IMR-90 (cell line): ENCODE data around the gene ZBTB45. TPM values are rescaled to one million over a fixed set of nuclear protein-coding genes. Genes with fewer than 3 reads are reported as not detected.

Experiments
- ATAC-seq: fragments of 200-7000 bp; cut with Tn5 transposase; 2 replicates; pipeline ENCODE4 v1.9.1; 2020; ENCODE audit warnings: low read depth, mild to moderate bottlenecking, moderate library complexity
- BruUV-seq: library from RNA; stranded (reverse); fragments of 400-500 nt; replicated peaks from 2 replicates; lab custom pipeline; 2021; lab: Mats Ljungman, UMichigan
- CTCF ChIA-PET: fragments of 300-600 bp; formaldehyde crosslinking; extraction: SDS; loops from one replicate; lab custom pipeline; 2021; ENCODE audit warnings: antibody characterized with exemption; lab: Yijun Ruan, JAX
- POLR2A ChIA-PET: fragments of 300-600 bp; sonication (Branson Sonifier 250); formaldehyde crosslinking; loops from one replicate; lab custom pipeline; 2022; ENCODE audit warnings: antibody characterized with exemption; ENCODE audit not compliant: unreplicated experiment; lab: Charles Lee
- DNase-seq: peaks from one replicate; pipeline ENCODE4 v3.0.0; 2013
- H2AFZ ChIP-seq: replicated peaks from 2 replicates; pipeline ENCODE3; 2013; ENCODE audit warnings: low read length, mild to moderate bottlenecking; ENCODE audit not compliant: poor library complexity
- H2AK5ac ChIP-seq: 2 replicates; pipeline ENCODE4 v1.6.1; 2013; ENCODE audit warnings: low read depth, low read length, inconsistent platforms
- H2AK9ac ChIP-seq: replicated peaks from 2 replicates; pipeline ENCODE3; 2013; ENCODE audit warnings: mild to moderate bottlenecking, low read depth, low read length, moderate library complexity; ENCODE audit not compliant: poor library complexity
- H2BK120ac ChIP-seq: 2 replicates; pipeline ENCODE4 v1.6.1; 2013; ENCODE audit warnings: low read depth, low read length, inconsistent platforms
- H2BK15ac ChIP-seq: 3 replicates; pipeline ENCODE4 v1.6.1; 2013; ENCODE audit warnings: low read depth, low read length, inconsistent platforms
- H2BK20ac ChIP-seq: 2 replicates; pipeline ENCODE4 v1.6.1; 2013; ENCODE audit warnings: low read depth, mild to moderate bottlenecking, inconsistent platforms, low read length, moderate library complexity
- H2BK5ac ChIP-seq: 2 replicates; pipeline ENCODE4 v1.6.1; 2013; ENCODE audit warnings: mild to moderate bottlenecking, low read depth, low read length, inconsistent platforms; ENCODE audit not compliant: poor library complexity, severe bottlenecking
- H3K14ac ChIP-seq: replicated peaks from 2 replicates; pipeline ENCODE4 v1.6.1; 2013; ENCODE audit warnings: low read depth, low read length, inconsistent platforms
- H3K18ac ChIP-seq: 2 replicates; pipeline ENCODE4 v1.6.1; 2013; ENCODE audit warnings: low read depth, low read length, control low read depth
- H3K23ac ChIP-seq: 2 replicates; pipeline ENCODE4 v1.6.1; 2013; ENCODE audit warnings: low read depth, low read length, inconsistent platforms
- H3K27ac ChIP-seq: 2 replicates; pipeline ENCODE4 v1.5.1; 2013; ENCODE audit warnings: mild to moderate bottlenecking, control low read depth, low read length; ENCODE audit not compliant: insufficient read depth
- H3K27me3 ChIP-seq: 2 replicates; pipeline ENCODE4 v1.6.1; 2013; ENCODE audit warnings: low read length; ENCODE audit not compliant: control insufficient read depth, insufficient read depth
- H3K36me3 ChIP-seq: 2 replicates; pipeline ENCODE4 v1.6.1; 2013; ENCODE audit warnings: low read length, mixed read lengths; ENCODE audit not compliant: control insufficient read depth, insufficient read depth
- H3K4ac ChIP-seq: 2 replicates; pipeline ENCODE4 v1.6.1; 2013; ENCODE audit warnings: low read depth, low read length, inconsistent platforms
- H3K4me1 ChIP-seq: 2 replicates; pipeline ENCODE4 v1.6.1; 2013; ENCODE audit warnings: low read length, mixed read lengths; ENCODE audit not compliant: control insufficient read depth, insufficient read depth
- H3K4me2 ChIP-seq: 2 replicates; pipeline ENCODE4 v1.6.1; 2013; ENCODE audit warnings: low read depth, mild to moderate bottlenecking, control low read depth, low read length, moderate library complexity
- H3K4me3 ChIP-seq: 2 replicates; pipeline ENCODE4 v1.5.1; 2013; ENCODE audit warnings: low read depth, mild to moderate bottlenecking, control low read depth, low read length, moderate library complexity; ENCODE audit not compliant: insufficient read depth
- H3K56ac ChIP-seq: 2 replicates; pipeline ENCODE4 v1.6.1; 2013; ENCODE audit warnings: low read length, inconsistent platforms; ENCODE audit not compliant: insufficient read depth; ENCODE audit errors: extremely low read depth
- H3K79me1 ChIP-seq, 2 experiments: 2 replicates each; pipeline ENCODE4 v1.6.1; 2013; ENCODE audit warnings: low read length in 2 of 2, inconsistent platforms in 1 of 2, low read depth in 1 of 2
- H3K9ac ChIP-seq: 2 replicates; pipeline ENCODE4 v1.6.1; 2013; ENCODE audit warnings: low read depth, low read length, control low read depth
- H3K9me1 ChIP-seq: 2 replicates; pipeline ENCODE4 v1.6.1; 2013; ENCODE audit warnings: low read length, inconsistent platforms; ENCODE audit not compliant: insufficient read depth
- H3K9me3 ChIP-seq: 2 replicates; pipeline ENCODE4 v1.6.1; 2013; ENCODE audit warnings: low read length; ENCODE audit not compliant: control insufficient read depth, insufficient read depth
- H4K20me1 ChIP-seq: 2 replicates; pipeline ENCODE4 v1.6.1; 2013; ENCODE audit warnings: low read length, inconsistent platforms; ENCODE audit not compliant: insufficient read depth
- H4K5ac ChIP-seq: 2 replicates; pipeline ENCODE4 v1.6.1; 2013; ENCODE audit warnings: mild to moderate bottlenecking, low read depth, low read length, control low read depth
- H4K8ac ChIP-seq, 2 experiments: 2 replicates each; pipeline ENCODE4 v1.6.1; 2013; ENCODE audit warnings: low read depth in 2 of 2, low read length in 2 of 2, control low read depth in 1 of 2, inconsistent platforms in 1 of 2
- H4K91ac ChIP-seq: 2 replicates; pipeline ENCODE4 v1.6.1; 2013; ENCODE audit warnings: low read depth, low read length, inconsistent platforms; ENCODE audit not compliant: insufficient read depth
- BHLHE40 ChIP-seq: fragments of 150-350 bp; IDR thresholded peaks from 2 replicates; pipeline ENCODE4 v1.6.1; 2016; ENCODE audit warnings: mild to moderate bottlenecking, low read depth, low read length
- CEBPB ChIP-seq: IDR thresholded peaks from 2 replicates; pipeline ENCODE4 v1.6.1; 2012; ENCODE audit warnings: low read depth, low read length, improper control_type of control experiment
- CHD1 ChIP-seq: IDR thresholded peaks from 2 replicates; pipeline ENCODE4 v1.6.1; 2012; ENCODE audit warnings: low read depth, low read length, improper control_type of control experiment
- CTCF ChIP-seq: conservative IDR thresholded peaks from 2 replicates; pipeline ENCODE4 v1.5.1; 2012; ENCODE audit warnings: mild to moderate bottlenecking, low read depth, low read length, improper control_type of control experiment
- FOS ChIP-seq: fragments of 150-350 bp; IDR thresholded peaks from 2 replicates; pipeline ENCODE4 v1.6.1; 2016; ENCODE audit warnings: low read depth, low read length
- MAFK ChIP-seq: IDR thresholded peaks from 2 replicates; pipeline ENCODE4 v1.6.1; 2012; ENCODE audit warnings: low read depth, low read length, improper control_type of control experiment
- MAZ ChIP-seq: IDR thresholded peaks from 2 replicates; pipeline ENCODE4 v1.6.1; 2012; ENCODE audit warnings: low read depth, mild to moderate bottlenecking, low read length, improper control_type of control experiment, moderate library complexity, borderline replicate concordance
- MXI1 ChIP-seq: IDR thresholded peaks from 2 replicates; pipeline ENCODE4 v1.6.1; 2012; ENCODE audit warnings: low read depth, mild to moderate bottlenecking, low read length, moderate library complexity, borderline replicate concordance
- NFE2L2 ChIP-seq: fragments of 150-350 bp; IDR thresholded peaks from 2 replicates; pipeline ENCODE4 v1.6.1; 2016; ENCODE audit warnings: low read depth, mild to moderate bottlenecking, low read length
- POLR2A ChIP-seq: IDR thresholded peaks from 2 replicates; pipeline ENCODE4 v1.6.1; 2012; ENCODE audit warnings: mild to moderate bottlenecking, low read depth, low read length
- RAD21 ChIP-seq: IDR thresholded peaks from 2 replicates; pipeline ENCODE4 v1.6.1; 2012; ENCODE audit warnings: low read length, improper control_type of control experiment
- RCOR1 ChIP-seq: IDR thresholded peaks from 2 replicates; pipeline ENCODE4 v1.6.1; 2012; ENCODE audit warnings: mild to moderate bottlenecking, low read length, improper control_type of control experiment; ENCODE audit not compliant: insufficient replicate concordance
- RFX5 ChIP-seq: IDR thresholded peaks from 2 replicates; pipeline ENCODE4 v1.8.0; 2012; ENCODE audit warnings: low read depth, mild to moderate bottlenecking, low read length, moderate library complexity
- USF2 ChIP-seq: fragments of 150-350 bp; IDR thresholded peaks from 2 replicates; pipeline ENCODE4 v1.6.1; 2017; ENCODE audit warnings: mild to moderate bottlenecking, antibody characterized with exemption, low read length, low read depth
- WGBS, 2 experiments: methylation state at CpG; one replicate each; pipeline versions ENCODE4 v1.1.5 to v1.1.7; 2013; ENCODE audit warnings: missing lambda C conversion rate in 2 of 2; ENCODE audit not compliant: insufficient read length in 1 of 2; ENCODE audit errors: extremely low coverage in 2 of 2; 5-methylcytosine and 5-hydroxymethylcytosine counted together
- dilution Hi-C: fragments of 300-500 bp; cut with HindIII; formaldehyde crosslinking; loops from one replicate; pipeline ENCODE4 v1.14.3; 2018; ENCODE audit warnings: low sequenced_read_pairs; ENCODE audit not compliant: unreplicated experiment
- in situ Hi-C: fragments of 300-500 bp; cut with MboI; formaldehyde crosslinking; loops from 3 replicates; pipeline ENCODE4 v1.14.3; 2019; ENCODE audit warnings: low sequenced_read_pairs, inconsistent platforms, mixed read lengths
- intact Hi-C: fragments of 100-400 bp; cut with micrococcal nuclease; formaldehyde crosslinking; loops from 2 replicates; pipeline ENCODE4 v1.10.0; 2022
- polyA plus RNA-seq, 3 experiments: library from polyadenylated mRNA; depleted of rRNA; stranded (reverse); fragments of >200 nt; gene quantifications; 2 replicates each; pipeline ENCODE4 v1.2.3, GENCODE V29; 2012; ENCODE audit warnings: low replicate concordance in 1 of 3
- total RNA-seq: library from RNA; depleted of rRNA; stranded (reverse); fragments of >200 nt; gene quantifications from 2 replicates; pipeline ENCODE4 v1.2.3, GENCODE V29; 2012
- TF ChIP-seq, protein P1 (sequence below): fragments of 150-350 bp; IDR thresholded peaks from 2 replicates; pipeline ENCODE4 v1.6.1; 2016; ENCODE audit warnings: low read depth, mild to moderate bottlenecking, low read length, moderate library complexity, borderline replicate concordance

Gene ZBTB45
- total and polyA plus RNA-seq, 2 of the 4 experiments (the other 2 are of a cell fraction) = 1.4 to 9.7 TPM

GRCh38 chr19:58466089-58466759 is 53.4 kb downstream of the ZBTB45 start:
- H3K56ac ChIP-seq = no peak overlapping the region; the same call in 1 of the 2 replicates
- peaks cover 7% of the 10 kb centered on the region for H3K4me1 ChIP-seq
- WGBS, 2 experiments = 4% methylated on average over 4 of the region's 20 CpGs; no CpG with 5 or more reads in 1 of the 2 experiments
- peaks cover 13% of the 10 kb centered on the region for H4K20me1 ChIP-seq
- in situ Hi-C loops (no loop called here), dilution Hi-C loops (no loop called here), intact Hi-C loops (no loop called here)
- H3K18ac ChIP-seq = no peak overlapping the region
- H4K8ac ChIP-seq = peak overlapping the region; percentile 57 to 95; a peak in 3 of 4 replicates
- H2AFZ ChIP-seq = peak overlapping the region; percentile 100
- peak; percentile 4; the same call in 1 of the 2 replicates for ATAC-seq
- H4K5ac ChIP-seq = no peak overlapping the region
- no peak overlapping the region for H2BK120ac ChIP-seq
- CTCF ChIA-PET = no interaction called here
- no peak overlapping the region for H4K91ac ChIP-seq
- no TSS peak for BruUV-seq
- POLR2A ChIA-PET = no interaction called here
- H2BK15ac ChIP-seq = no peak overlapping the region
- no peak overlapping the region; the same call in 1 of the 2 replicates for H3K27ac ChIP-seq
- H3K9me3 ChIP-seq = no peaks in the 10 kb centered on the region
- peak overlapping the region; percentile 89 for H2AK9ac ChIP-seq
- H3K4ac ChIP-seq = peak overlapping the region; percentile 63
- peaks cover 14% of the 10 kb centered on the region for H3K9me1 ChIP-seq
- peak overlapping the region; percentile 78; the same call in 1 of the 2 replicates for H3K14ac ChIP-seq
- peak overlapping the region; percentile 53 for H3K9ac ChIP-seq
- H2BK5ac ChIP-seq = no peak overlapping the region
- peak overlapping the region; percentile 29; the same call in 1 of the 2 replicates for H2BK20ac ChIP-seq
- H3K4me2 ChIP-seq = peak overlapping the region; percentile 92
- no peaks in the 10 kb centered on the region for H3K27me3 ChIP-seq
- peaks cover 14% of the 10 kb centered on the region for H3K36me3 ChIP-seq
- H3K4me3 ChIP-seq = peak overlapping the region; percentile 65
- peak overlapping the region; percentile 80 for H3K23ac ChIP-seq
- no peak overlapping the region for H2AK5ac ChIP-seq
- DNase-seq = no peak
- H3K79me1 ChIP-seq = peaks cover 14 to 27% of the 10 kb centered on the region in 2 experiments; a peak in 3 of 4 replicates
- no peak for TF ChIP-seq RFX5
- no peak for TF ChIP-seq RCOR1
- TF ChIP-seq NFE2L2 = no peak
- no peak for TF ChIP-seq MAFK
- no peak for TF ChIP-seq CTCF
- TF ChIP-seq, protein P1, sequence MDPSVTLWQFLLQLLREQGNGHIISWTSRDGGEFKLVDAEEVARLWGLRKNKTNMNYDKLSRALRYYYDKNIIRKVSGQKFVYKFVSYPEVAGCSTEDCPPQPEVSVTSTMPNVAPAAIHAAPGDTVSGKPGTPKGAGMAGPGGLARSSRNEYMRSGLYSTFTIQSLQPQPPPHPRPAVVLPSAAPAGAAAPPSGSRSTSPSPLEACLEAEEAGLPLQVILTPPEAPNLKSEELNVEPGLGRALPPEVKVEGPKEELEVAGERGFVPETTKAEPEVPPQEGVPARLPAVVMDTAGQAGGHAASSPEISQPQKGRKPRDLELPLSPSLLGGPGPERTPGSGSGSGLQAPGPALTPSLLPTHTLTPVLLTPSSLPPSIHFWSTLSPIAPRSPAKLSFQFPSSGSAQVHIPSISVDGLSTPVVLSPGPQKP = no peak
- TF ChIP-seq RAD21 = no peak
- TF ChIP-seq FOS = no peak
- TF ChIP-seq POLR2A = no peak
- TF ChIP-seq MAZ = no peak
- no peak for TF ChIP-seq BHLHE40
- TF ChIP-seq CHD1 = no peak
- TF ChIP-seq MXI1 = no peak
- TF ChIP-seq CEBPB = no peak
- TF ChIP-seq USF2 = no peak
